GM12892 (cell line): Measurements from ENCODE around the gene TMEM11.

Experiments
- POLR2A ChIP-seq: IDR thresholded peaks from 2 replicates; pipeline ENCODE4 v1.6.1; 2011; ENCODE audit warnings: low read depth, low read length, control low read depth
- POLR2AphosphoS5 ChIP-seq: IDR thresholded peaks from 2 replicates; pipeline ENCODE4 v1.6.1; 2011; ENCODE audit warnings: low read depth, low read length, control low read depth
- TAF1 ChIP-seq: IDR thresholded peaks from 2 replicates; pipeline ENCODE4 v1.6.1; 2011; ENCODE audit warnings: low read depth, mild to moderate bottlenecking, control low read depth, low read length, borderline replicate concordance

DNA sequence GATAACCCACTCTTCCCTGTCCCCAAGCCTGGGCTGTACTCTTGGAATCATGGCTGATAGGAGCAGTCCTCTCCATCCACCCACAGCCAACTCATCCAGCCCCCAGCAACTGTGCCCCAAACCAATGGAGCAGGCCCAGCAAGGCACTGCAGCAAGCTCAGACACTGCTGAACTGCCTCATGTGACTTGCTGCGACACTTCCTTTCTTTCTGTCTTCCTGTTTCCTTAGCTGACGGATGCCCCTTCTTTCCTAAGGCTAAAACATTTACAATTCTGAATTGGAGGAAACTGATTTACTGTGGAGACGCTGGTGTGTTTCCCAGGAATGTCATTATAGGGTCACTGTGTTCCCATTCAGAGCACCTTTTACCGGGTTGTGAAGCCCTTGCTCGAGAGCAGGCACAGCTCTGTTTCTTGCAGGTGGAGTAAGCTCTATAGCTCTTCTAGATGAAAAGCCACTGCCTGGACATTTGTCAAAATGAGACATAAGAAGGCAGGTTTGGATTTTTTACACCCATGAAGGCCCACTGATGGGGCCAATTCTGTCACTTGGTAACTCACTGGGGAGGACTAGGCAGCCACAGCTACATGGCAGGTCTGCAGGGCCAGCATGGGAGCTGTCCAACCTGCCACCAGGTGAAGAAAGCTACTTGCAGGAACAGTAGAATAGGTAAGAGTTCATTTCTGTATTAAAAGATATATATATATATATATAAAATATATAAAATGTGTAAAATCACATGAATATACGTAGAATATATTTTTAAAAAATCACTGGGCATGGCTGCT, 27.4 kb downstream of the TMEM11 start:
- TF ChIP-seq TAF1, result no peak
- TF ChIP-seq POLR2A, result no peak
- TF ChIP-seq POLR2AphosphoS5, result no peak
